Measurements from ENCODE around the gene TMEM263. TPM values are rescaled to one million over a fixed set of nuclear protein-coding genes. Genes with fewer than 3 reads are reported as not detected.

The TMEM263 gene
- total RNA-seq, 1 donor from 2014 or later, result 4.6 TPM

GRCh38 chr12:106956048-106956578 is 406 bp downstream of the TMEM263 start:
- peaks cover 8% of the 10 kb centered on the region for H3K9me3 Mint-ChIP-seq (ENCODE audit: unreplicated experiment)
- H3K36me3 Mint-ChIP-seq (ENCODE audit: unreplicated experiment), result no peaks in the 10 kb centered on the region
- DNase-seq, result no peak
- H3K4me1 Mint-ChIP-seq (ENCODE audit: low read depth, unreplicated experiment), result peaks cover 2% of the 10 kb centered on the region
- peaks cover 4% of the 10 kb centered on the region for H3K27me3 Mint-ChIP-seq (ENCODE audit: unreplicated experiment)
- TF ChIP-seq CTCF (IDR thresholded peaks at IDR 0.05; ENCODE audit: partially characterized antibody, unreplicated experiment), result no peak
- H3K27ac Mint-ChIP-seq (ENCODE audit: unreplicated experiment), result peak overlapping the region; percentile 75
- peak overlapping the region; percentile 99 for H3K4me3 Mint-ChIP-seq (ENCODE audit: unreplicated experiment)

- H3K27me3 Mint-ChIP-seq (ENCODE audit: unreplicated experiment), result peaks cover 4% of the 10 kb centered on the region
Measured at GRCh38 chr12:106957583-106957982, 1.9 kb downstream of the TMEM263 start.

GRCh38 chr12:106960443-106960842 is 4.7 kb downstream of the TMEM263 start:
- Mint-ChIP-seq H3K9me3 (ENCODE audit: unreplicated experiment) (peaks cover 8% of the 10 kb centered on the region), H3K36me3 (ENCODE audit: unreplicated experiment) (no peaks in the 10 kb centered on the region), H3K4me3 (ENCODE audit: unreplicated experiment) (no peak overlapping the region), H3K27me3 (ENCODE audit: unreplicated experiment) (peaks cover 4% of the 10 kb centered on the region), H3K4me1 (ENCODE audit: low read depth, unreplicated experiment) (peaks cover 2% of the 10 kb centered on the region), H3K27ac (ENCODE audit: unreplicated experiment) (no peak overlapping the region)
- no peak for DNase-seq
- TF ChIP-seq CTCF (IDR thresholded peaks at IDR 0.05; ENCODE audit: partially characterized antibody, unreplicated experiment), result no peak

More at GRCh38 chr12:106957583-106957982, 1.9 kb downstream of the TMEM263 start:
- peak overlapping the region; percentile 99 for H3K4me3 Mint-ChIP-seq (ENCODE audit: unreplicated experiment)
- H3K36me3 Mint-ChIP-seq (ENCODE audit: unreplicated experiment), result no peaks in the 10 kb centered on the region
- DNase-seq, result no peak
- peaks cover 8% of the 10 kb centered on the region for H3K9me3 Mint-ChIP-seq (ENCODE audit: unreplicated experiment)
- H3K4me1 Mint-ChIP-seq (ENCODE audit: low read depth, unreplicated experiment), result peaks cover 2% of the 10 kb centered on the region
- H3K27ac Mint-ChIP-seq (ENCODE audit: unreplicated experiment), result no peak overlapping the region
- no peak for TF ChIP-seq CTCF (IDR thresholded peaks at IDR 0.05; ENCODE audit: partially characterized antibody, unreplicated experiment)

- TF ChIP-seq CTCF (IDR thresholded peaks at IDR 0.05; ENCODE audit: partially characterized antibody, unreplicated experiment), result no peak
- Mint-ChIP-seq H3K27me3 (ENCODE audit: unreplicated experiment) (no peaks in the 10 kb centered on the region), H3K4me3 (ENCODE audit: unreplicated experiment) (no peak overlapping the region), H3K9me3 (ENCODE audit: unreplicated experiment) (no peaks in the 10 kb centered on the region), H3K4me1 (ENCODE audit: low read depth, unreplicated experiment) (no peaks in the 10 kb centered on the region), H3K27ac (ENCODE audit: unreplicated experiment) (no peak overlapping the region), H3K36me3 (ENCODE audit: unreplicated experiment) (no peaks in the 10 kb centered on the region)
- no peak for DNase-seq
Measured at GRCh38 chr12:106962286-106962685, 6.6 kb downstream of the TMEM263 start.

GRCh38 chr12:106964526-106964925 is 8.8 kb downstream of the TMEM263 start:
- no peaks in the 10 kb centered on the region for H3K36me3 Mint-ChIP-seq (ENCODE audit: unreplicated experiment)
- no peak for DNase-seq
- H3K4me1 Mint-ChIP-seq (ENCODE audit: low read depth, unreplicated experiment), result no peaks in the 10 kb centered on the region
- H3K27ac Mint-ChIP-seq (ENCODE audit: unreplicated experiment), result no peak overlapping the region
- no peaks in the 10 kb centered on the region for H3K27me3 Mint-ChIP-seq (ENCODE audit: unreplicated experiment)
- no peak overlapping the region for H3K4me3 Mint-ChIP-seq (ENCODE audit: unreplicated experiment)
- TF ChIP-seq CTCF (IDR thresholded peaks at IDR 0.05; ENCODE audit: partially characterized antibody, unreplicated experiment), result no peak
- H3K9me3 Mint-ChIP-seq (ENCODE audit: unreplicated experiment), result no peaks in the 10 kb centered on the region

Data from glutamatergic neuron (in vitro differentiated cells).